Measurements from ENCODE around the gene PRM1. TPM values are rescaled to one million over a fixed set of nuclear protein-coding genes. Genes with fewer than 3 reads are reported as not detected.

The PRM1 gene
- total RNA-seq, 1 donor from 2014 or later = not detected

GRCh38 chr16:11272921-11273720 is 8.0 kb downstream of the PRM1 start, which contains the start of gene PRM3:
Gene PRM3 (minus strand): TSS chr16:11273629. CDS start chr16:11273595, 34 bp downstream.
- Histone ChIP-seq H3K36me3 (ENCODE audit: control insufficient read depth in 3 of 3, insufficient read depth in 3 of 3, low read length in 3 of 3) (no peaks in the 10 kb centered on the region), H3K27me3 (ENCODE audit: control insufficient read depth in 3 of 3, insufficient read depth in 3 of 3, low read length in 3 of 3) (peaks cover 0 to 5% (median 0%) of the 10 kb centered on the region in 3 donors), H3K4me3 (ENCODE audit: low read length in 3 of 3) (no peak within 1 kb of the TSS), H3K9ac (ENCODE audit: low read depth in 1 of 3, low read length in 3 of 3) (no peak within 1 kb of the TSS), H3K27ac (ENCODE audit: low read depth, low read length) (no peak within 1 kb of the TSS), H3K9me3 (ENCODE audit: control insufficient read depth in 3 of 3, low read length in 3 of 3) (no peaks in the 10 kb centered on the region), H3K4me1 (ENCODE audit: control insufficient read depth in 3 of 3, insufficient read depth in 3 of 3, low read length in 3 of 3) (no peaks in the 10 kb centered on the region)

GRCh38 chr16:11272484-11272883 is 8.6 kb downstream of the PRM1 start:
- H3K9me3 ChIP-seq (ENCODE audit: control insufficient read depth in 3 of 3, low read length in 3 of 3) = no peaks in the 10 kb centered on the region
- no peak overlapping the region for H3K27ac ChIP-seq (ENCODE audit: low read depth, low read length)
- H3K9ac ChIP-seq (ENCODE audit: low read depth in 1 of 3, low read length in 3 of 3) = no peak overlapping the region
- H3K36me3 ChIP-seq (ENCODE audit: control insufficient read depth in 3 of 3, insufficient read depth in 3 of 3, low read length in 3 of 3) = no peaks in the 10 kb centered on the region
- H3K27me3 ChIP-seq (ENCODE audit: control insufficient read depth in 3 of 3, insufficient read depth in 3 of 3, low read length in 3 of 3) = peaks cover 0 to 5% (median 0%) of the 10 kb centered on the region in 3 donors
- H3K4me1 ChIP-seq (ENCODE audit: control insufficient read depth in 3 of 3, insufficient read depth in 3 of 3, low read length in 3 of 3) = no peaks in the 10 kb centered on the region
- no peak overlapping the region for H3K4me3 ChIP-seq (ENCODE audit: low read length in 3 of 3)

- Histone ChIP-seq H3K36me3 (ENCODE audit: control insufficient read depth in 3 of 3, insufficient read depth in 3 of 3, low read length in 3 of 3) (no peaks in the 10 kb centered on the region), H3K4me3 (ENCODE audit: low read length in 3 of 3) (no peak overlapping the region), H3K27ac (ENCODE audit: low read depth, low read length) (no peak overlapping the region), H3K9ac (ENCODE audit: low read depth in 1 of 3, low read length in 3 of 3) (no peak overlapping the region), H3K4me1 (ENCODE audit: control insufficient read depth in 3 of 3, insufficient read depth in 3 of 3, low read length in 3 of 3) (no peaks in the 10 kb centered on the region), H3K9me3 (ENCODE audit: control insufficient read depth in 3 of 3, low read length in 3 of 3) (no peaks in the 10 kb centered on the region), H3K27me3 (ENCODE audit: control insufficient read depth in 3 of 3, insufficient read depth in 3 of 3, low read length in 3 of 3) (peaks cover 0 to 3% (median 0%) of the 10 kb centered on the region in 3 donors)
Observed at GRCh38 chr16:11271610-11272009, 9.5 kb downstream of the PRM1 start.

- Histone ChIP-seq H3K4me1 (ENCODE audit: control insufficient read depth in 3 of 3, insufficient read depth in 3 of 3, low read length in 3 of 3) (no peaks in the 10 kb centered on the region), H3K27me3 (ENCODE audit: control insufficient read depth in 3 of 3, insufficient read depth in 3 of 3, low read length in 3 of 3) (no peaks in the 10 kb centered on the region), H3K27ac (ENCODE audit: low read depth, low read length) (no peak overlapping the region), H3K36me3 (ENCODE audit: control insufficient read depth in 3 of 3, insufficient read depth in 3 of 3, low read length in 3 of 3) (no peaks in the 10 kb centered on the region), H3K9ac (ENCODE audit: low read depth in 1 of 3, low read length in 3 of 3) (no peak overlapping the region), H3K4me3 (ENCODE audit: low read length in 3 of 3) (no peak overlapping the region), H3K9me3 (ENCODE audit: control insufficient read depth in 3 of 3, low read length in 3 of 3) (no peaks in the 10 kb centered on the region)
Observed at GRCh38 chr16:11270602-11271162, 10.4 kb downstream of the PRM1 start.

- Histone ChIP-seq H3K4me3 (ENCODE audit: low read length in 3 of 3) (no peak within 1 kb of the TSS), H3K4me1 (ENCODE audit: control insufficient read depth in 3 of 3, insufficient read depth in 3 of 3, low read length in 3 of 3) (no peaks in the 10 kb centered on the region), H3K9me3 (ENCODE audit: control insufficient read depth in 3 of 3, low read length in 3 of 3) (no peaks in the 10 kb centered on the region), H3K36me3 (ENCODE audit: control insufficient read depth in 3 of 3, insufficient read depth in 3 of 3, low read length in 3 of 3) (no peaks in the 10 kb centered on the region), H3K27me3 (ENCODE audit: control insufficient read depth in 3 of 3, insufficient read depth in 3 of 3, low read length in 3 of 3) (no peaks in the 10 kb centered on the region), H3K9ac (ENCODE audit: low read depth in 1 of 3, low read length in 3 of 3) (no peak within 1 kb of the TSS), H3K27ac (ENCODE audit: low read depth, low read length) (no peak within 1 kb of the TSS)
Observed at GRCh38 chr16:11268921-11269375, 12.2 kb downstream of the PRM1 start, which contains the start of gene TNP2. Gene TNP2 (minus strand): TSS chr16:11269325. CDS start chr16:11269262, 63 bp downstream.

- H3K9me3 ChIP-seq (ENCODE audit: control insufficient read depth in 3 of 3, low read length in 3 of 3) = no peaks in the 10 kb centered on the region
- no peaks in the 10 kb centered on the region for H3K36me3 ChIP-seq (ENCODE audit: control insufficient read depth in 3 of 3, insufficient read depth in 3 of 3, low read length in 3 of 3)
- H3K27ac ChIP-seq (ENCODE audit: low read depth, low read length) = no peak overlapping the region
- no peak overlapping the region for H3K4me3 ChIP-seq (ENCODE audit: low read length in 3 of 3)
- no peaks in the 10 kb centered on the region for H3K27me3 ChIP-seq (ENCODE audit: control insufficient read depth in 3 of 3, insufficient read depth in 3 of 3, low read length in 3 of 3)
- no peaks in the 10 kb centered on the region for H3K4me1 ChIP-seq (ENCODE audit: control insufficient read depth in 3 of 3, insufficient read depth in 3 of 3, low read length in 3 of 3)
- H3K9ac ChIP-seq (ENCODE audit: low read depth in 1 of 3, low read length in 3 of 3) = no peak overlapping the region
Observed at GRCh38 chr16:11265124-11265523, 16.0 kb downstream of the PRM1 start.

GRCh38 chr16:11264155-11264832 is 16.8 kb downstream of the PRM1 start:
- Histone ChIP-seq H3K4me3 (ENCODE audit: low read length in 3 of 3) (no peak overlapping the region), H3K9ac (ENCODE audit: low read depth in 1 of 3, low read length in 3 of 3) (no peak overlapping the region), H3K9me3 (ENCODE audit: control insufficient read depth in 3 of 3, low read length in 3 of 3) (no peaks in the 10 kb centered on the region), H3K36me3 (ENCODE audit: control insufficient read depth in 3 of 3, insufficient read depth in 3 of 3, low read length in 3 of 3) (no peaks in the 10 kb centered on the region), H3K27ac (ENCODE audit: low read depth, low read length) (no peak overlapping the region), H3K27me3 (ENCODE audit: control insufficient read depth in 3 of 3, insufficient read depth in 3 of 3, low read length in 3 of 3) (no peaks in the 10 kb centered on the region), H3K4me1 (ENCODE audit: control insufficient read depth in 3 of 3, insufficient read depth in 3 of 3, low read length in 3 of 3) (peaks cover under 1 to 2% (median 1%) of the 10 kb centered on the region in 3 donors)

- Histone ChIP-seq H3K4me3 (ENCODE audit: low read length in 3 of 3) (no peak overlapping the region), H3K27ac (ENCODE audit: low read depth, low read length) (no peak overlapping the region), H3K9ac (ENCODE audit: low read depth in 1 of 3, low read length in 3 of 3) (no peak overlapping the region), H3K9me3 (ENCODE audit: control insufficient read depth in 3 of 3, low read length in 3 of 3) (no peaks in the 10 kb centered on the region), H3K4me1 (ENCODE audit: control insufficient read depth in 3 of 3, insufficient read depth in 3 of 3, low read length in 3 of 3) (peaks cover 5 to 8% (median 7%) of the 10 kb centered on the region in 3 donors), H3K27me3 (ENCODE audit: control insufficient read depth in 3 of 3, insufficient read depth in 3 of 3, low read length in 3 of 3) (no peaks in the 10 kb centered on the region), H3K36me3 (ENCODE audit: control insufficient read depth in 3 of 3, insufficient read depth in 3 of 3, low read length in 3 of 3) (no peaks in the 10 kb centered on the region)
Observed at GRCh38 chr16:11263737-11264136, 17.4 kb downstream of the PRM1 start.

GRCh38 chr16:11262915-11263314 is 18.2 kb downstream of the PRM1 start:
- H3K36me3 ChIP-seq (ENCODE audit: control insufficient read depth in 3 of 3, insufficient read depth in 3 of 3, low read length in 3 of 3) = no peaks in the 10 kb centered on the region
- no peaks in the 10 kb centered on the region for H3K9me3 ChIP-seq (ENCODE audit: control insufficient read depth in 3 of 3, low read length in 3 of 3)
- H3K27me3 ChIP-seq (ENCODE audit: control insufficient read depth in 3 of 3, insufficient read depth in 3 of 3, low read length in 3 of 3) = no peaks in the 10 kb centered on the region
- no peak overlapping the region for H3K4me3 ChIP-seq (ENCODE audit: low read length in 3 of 3)
- peaks cover 7 to 14% (median 10%) of the 10 kb centered on the region in 3 donors for H3K4me1 ChIP-seq (ENCODE audit: control insufficient read depth in 3 of 3, insufficient read depth in 3 of 3, low read length in 3 of 3)
- no peak overlapping the region for H3K27ac ChIP-seq (ENCODE audit: low read depth, low read length)
- no peak overlapping the region for H3K9ac ChIP-seq (ENCODE audit: low read depth in 1 of 3, low read length in 3 of 3)

- no peak overlapping the region for H3K9ac ChIP-seq (ENCODE audit: low read depth in 1 of 3, low read length in 3 of 3)
- no peaks in the 10 kb centered on the region for H3K9me3 ChIP-seq (ENCODE audit: control insufficient read depth in 3 of 3, low read length in 3 of 3)
- H3K4me3 ChIP-seq (ENCODE audit: low read length in 3 of 3) = no peak overlapping the region
- H3K36me3 ChIP-seq (ENCODE audit: control insufficient read depth in 3 of 3, insufficient read depth in 3 of 3, low read length in 3 of 3) = no peaks in the 10 kb centered on the region
- no peaks in the 10 kb centered on the region for H3K27me3 ChIP-seq (ENCODE audit: control insufficient read depth in 3 of 3, insufficient read depth in 3 of 3, low read length in 3 of 3)
- H3K27ac ChIP-seq (ENCODE audit: low read depth, low read length) = no peak overlapping the region
- peaks cover 15 to 24% (median 19%) of the 10 kb centered on the region in 3 donors for H3K4me1 ChIP-seq (ENCODE audit: control insufficient read depth in 3 of 3, insufficient read depth in 3 of 3, low read length in 3 of 3)
Observed at GRCh38 chr16:11260596-11260966, 20.5 kb downstream of the PRM1 start.

Data from skeletal muscle tissue (tissue), 4 donors.